Embryonic facial prominence (tissue), 1 donor: Measurements from ENCODE around the gene RASGEF1B.
"Not testable (repeated sequence)": the region's sequence is repeated elsewhere in the genome, so short reads cannot be mapped to it uniquely, and the experiment has no call there.

ENCODE experiments used
- DNase-seq: peaks from one replicate; pipeline ENCODE4 v3.0.0-alpha.2; 2016; ENCODE audit errors: extremely low spot score

RASGEF1B gene

GRCh38 chr4:81432825-81433224 is 38.9 kb downstream of the RASGEF1B start:
- no peak for DNase-seq

DNA sequence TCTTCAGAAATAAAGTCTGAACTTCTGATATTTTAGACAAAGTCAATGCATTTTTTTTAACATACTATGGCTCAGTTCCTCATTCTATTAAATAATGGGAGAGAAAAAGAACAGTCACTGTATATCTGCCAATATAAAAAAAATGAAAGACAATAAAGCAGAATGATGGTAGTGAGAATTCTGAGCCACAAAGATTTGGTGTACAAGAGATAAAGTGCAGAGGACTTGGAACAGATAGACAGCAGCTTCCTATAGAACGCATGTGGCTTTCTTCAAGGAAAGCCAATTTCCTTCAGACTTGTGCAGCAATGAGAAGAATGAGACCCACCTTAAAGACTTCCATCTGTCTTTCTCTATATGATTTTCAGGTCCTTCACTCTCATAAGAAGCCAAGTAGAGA is 39.7 kb downstream of the RASGEF1B start:
- DNase-seq = no peak

DNA sequence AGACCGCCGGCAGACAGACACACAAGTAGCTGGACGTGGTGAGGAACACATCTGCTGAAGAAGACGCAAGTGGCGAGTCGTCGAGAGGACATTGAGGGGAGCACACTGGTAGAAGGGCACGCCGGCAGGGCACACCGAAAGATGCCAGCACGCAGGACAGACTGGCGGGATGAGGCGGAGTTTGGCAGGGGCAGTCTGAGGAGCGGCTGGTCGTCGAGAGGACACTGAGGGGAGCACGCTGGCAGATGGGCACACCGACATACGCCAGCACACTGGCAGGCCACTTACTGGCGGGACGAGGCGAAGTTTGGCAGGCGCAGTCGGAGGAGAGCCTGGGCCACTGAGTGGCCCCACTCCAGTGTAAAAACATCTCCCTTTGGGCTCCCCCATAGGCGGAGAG is 42.1 kb downstream of the RASGEF1B start:
- no peak for DNase-seq

DNA sequence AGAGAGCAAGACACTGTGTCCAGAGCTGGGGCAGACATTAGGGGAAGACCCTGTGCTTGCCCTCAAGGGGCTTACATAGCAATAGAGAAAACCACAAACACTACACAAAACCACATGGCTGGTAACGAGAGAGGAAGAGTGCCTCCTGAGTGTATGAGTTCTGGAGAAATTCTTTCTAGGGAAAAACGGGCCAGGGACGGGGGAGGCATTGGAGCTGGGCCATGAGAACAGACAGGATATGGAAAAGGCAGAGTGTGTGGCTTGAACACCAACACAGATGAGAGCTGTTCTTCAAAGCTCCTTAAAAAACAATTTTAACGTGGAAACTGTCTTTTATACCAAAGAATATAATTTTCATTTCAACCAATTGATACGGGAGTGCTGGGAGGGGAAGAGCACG is 42.7 kb downstream of the RASGEF1B start:
- no peak for DNase-seq

DNA sequence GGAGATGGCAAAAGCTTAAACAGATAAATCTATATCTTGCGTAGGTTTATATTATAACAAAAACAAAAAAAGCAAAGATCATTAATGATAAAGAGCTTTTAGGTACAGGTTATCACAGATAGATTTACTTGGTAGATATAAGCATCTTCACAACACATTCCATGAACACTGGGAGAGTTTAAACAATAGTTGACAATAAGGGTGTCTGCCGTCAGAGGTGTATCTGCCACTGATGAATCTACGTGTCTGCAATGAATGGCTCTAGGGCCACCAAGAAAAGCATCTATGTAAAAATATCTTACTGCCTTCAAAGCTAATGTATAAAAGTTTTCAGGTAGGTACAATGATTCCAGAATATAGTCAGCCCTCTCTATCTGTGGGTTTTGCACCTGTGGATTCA is 43.7 kb downstream of the RASGEF1B start:
- DNase-seq = no peak

DNA sequence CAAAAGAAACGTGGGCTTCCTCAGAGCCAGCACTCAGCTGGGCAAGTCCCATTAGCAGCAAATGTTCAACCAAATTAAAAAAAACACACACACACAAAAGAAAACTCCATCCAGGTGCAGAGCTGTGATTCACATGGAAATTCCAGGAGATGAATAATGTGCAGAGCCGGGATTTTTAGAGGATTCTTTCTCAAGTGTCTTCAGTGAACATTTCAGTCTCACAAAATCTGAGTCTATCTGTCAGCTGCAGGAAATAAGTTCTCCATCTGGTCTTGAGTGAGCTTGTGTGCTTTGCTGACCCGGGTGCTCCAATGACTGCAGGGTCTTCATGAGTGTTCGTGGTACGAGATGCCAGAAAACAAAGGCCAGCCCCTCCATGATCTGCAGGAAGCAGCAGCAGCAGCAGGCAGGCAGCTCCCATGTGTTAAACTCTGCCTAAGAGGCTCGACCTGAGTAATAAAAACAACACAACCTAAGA is 44.3 kb downstream of the RASGEF1B start:
- no peak for DNase-seq

- DNase-seq = no peak
These were observed 44.9 kb downstream of the RASGEF1B start for GRCh38 chr4:81426770-81427289.

- DNase-seq = no peak
These were observed 46.6 kb downstream of the RASGEF1B start for GRCh38 chr4:81424816-81425755.

- DNase-seq = no peak
These were observed 47.4 kb downstream of the RASGEF1B start for GRCh38 chr4:81424336-81424735.

DNA sequence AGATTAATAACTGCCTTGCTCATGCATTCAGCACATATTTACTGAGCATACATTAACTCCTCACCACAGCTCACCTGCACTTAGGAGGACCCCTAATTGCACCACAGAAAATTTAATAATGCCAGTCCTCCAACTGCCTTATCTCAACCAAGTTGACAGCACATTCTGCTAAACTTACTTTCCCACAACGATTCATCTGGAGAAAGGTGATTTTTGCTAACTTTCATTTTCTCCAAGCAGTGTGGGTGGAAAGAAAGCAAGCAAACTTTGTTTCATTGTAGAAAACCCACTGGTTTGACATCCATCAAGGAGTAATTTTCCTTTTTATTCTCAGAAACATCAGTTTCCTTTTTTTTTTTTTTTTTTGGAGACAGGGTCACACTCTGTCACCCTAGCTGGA is 49.1 kb downstream of the RASGEF1B start:
- DNase-seq = no peak

DNA sequence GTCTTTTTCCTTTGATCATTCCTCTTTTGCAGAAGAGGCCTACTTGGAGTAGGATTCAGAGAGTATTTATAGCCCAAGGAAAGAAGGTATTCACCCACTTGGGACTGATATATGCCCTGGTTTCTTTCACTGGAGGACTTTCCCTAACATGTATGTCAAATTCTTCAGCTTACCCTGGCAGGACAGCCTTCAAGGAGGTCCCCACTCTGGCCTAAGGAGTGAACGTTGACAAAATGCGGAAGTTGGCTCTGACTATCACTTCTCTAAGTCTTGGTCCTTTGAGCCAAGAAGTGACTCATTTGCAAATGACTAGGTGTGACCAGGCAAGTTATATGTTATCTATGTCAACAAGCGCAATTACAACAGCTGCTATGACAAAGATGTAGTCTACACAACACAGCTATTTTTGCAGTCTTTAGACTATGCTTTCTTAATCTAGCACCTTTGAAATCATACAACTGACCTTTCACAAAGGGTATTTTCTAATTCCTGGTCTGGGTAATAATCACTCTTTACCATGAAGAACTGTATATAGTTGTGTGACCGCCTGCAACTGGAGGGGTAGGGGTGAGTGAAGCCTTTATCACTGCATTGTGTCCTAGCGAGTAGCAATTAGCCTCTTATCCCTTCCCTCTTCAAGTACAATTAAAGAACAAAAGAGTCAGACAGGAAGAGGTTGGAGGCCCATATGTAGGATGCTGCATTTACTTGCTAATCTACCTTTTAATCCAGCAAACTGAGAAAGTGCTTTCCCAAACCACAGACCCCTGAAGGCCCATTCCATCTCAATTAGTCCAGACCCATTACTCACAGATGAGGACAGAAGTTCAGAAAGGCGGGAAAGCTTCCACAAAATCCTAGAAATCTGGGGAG is 50.1 kb downstream of the RASGEF1B start:
- DNase-seq = no peak

DNA sequence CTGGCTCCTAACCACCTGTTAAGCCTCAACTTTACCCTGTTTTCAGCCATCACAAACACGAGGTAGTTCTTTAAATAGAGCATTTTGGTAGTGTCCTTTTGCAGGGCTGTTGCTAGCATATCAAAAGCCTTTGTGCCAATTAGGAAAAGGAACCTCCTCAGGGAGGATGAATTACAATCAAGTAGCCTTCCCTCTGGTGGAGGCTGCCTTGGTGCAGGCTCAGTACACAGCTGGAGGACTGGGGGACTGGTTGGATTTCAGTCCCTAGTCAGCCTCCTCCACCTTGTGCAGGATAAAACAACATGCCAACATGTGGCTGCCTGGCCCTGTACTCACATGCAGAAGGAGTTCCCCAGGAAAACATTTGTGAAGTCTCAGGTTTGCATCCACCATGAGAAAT is 53.1 kb downstream of the RASGEF1B start:
- DNase-seq = no peak

DNA sequence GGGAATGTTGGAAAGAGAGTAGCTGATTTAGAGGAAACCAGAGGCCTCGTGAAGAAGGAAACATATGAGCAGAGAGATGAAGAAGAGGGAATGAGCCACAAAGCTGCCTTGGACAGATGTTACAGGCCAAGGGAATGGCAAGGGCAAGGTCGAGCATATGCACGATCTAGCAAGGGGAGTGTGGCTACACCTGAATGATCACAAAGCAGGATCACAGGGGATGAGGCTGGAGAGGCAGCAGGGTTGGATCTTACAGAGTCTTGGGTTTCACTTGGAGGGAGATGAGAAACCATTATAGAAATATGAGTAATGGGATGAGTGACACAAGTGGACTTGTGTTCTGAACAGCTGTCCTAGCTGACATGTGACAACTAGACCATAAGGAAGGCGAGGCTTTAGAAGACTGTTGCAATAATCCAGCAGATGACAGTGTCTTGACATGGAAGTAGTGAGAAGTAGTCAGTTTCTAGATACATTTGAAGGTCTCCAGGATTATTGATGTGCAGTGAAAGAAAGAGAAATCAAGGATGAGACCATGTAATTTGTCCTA is 58.7 kb downstream of the RASGEF1B start:
- DNase-seq = no peak

GRCh38 chr4:81410680-81411079 is 61.0 kb downstream of the RASGEF1B start:
- DNase-seq = no peak

- no peak for DNase-seq
These were observed 61.9 kb downstream of the RASGEF1B start for GRCh38 chr4:81409836-81410235.

DNA sequence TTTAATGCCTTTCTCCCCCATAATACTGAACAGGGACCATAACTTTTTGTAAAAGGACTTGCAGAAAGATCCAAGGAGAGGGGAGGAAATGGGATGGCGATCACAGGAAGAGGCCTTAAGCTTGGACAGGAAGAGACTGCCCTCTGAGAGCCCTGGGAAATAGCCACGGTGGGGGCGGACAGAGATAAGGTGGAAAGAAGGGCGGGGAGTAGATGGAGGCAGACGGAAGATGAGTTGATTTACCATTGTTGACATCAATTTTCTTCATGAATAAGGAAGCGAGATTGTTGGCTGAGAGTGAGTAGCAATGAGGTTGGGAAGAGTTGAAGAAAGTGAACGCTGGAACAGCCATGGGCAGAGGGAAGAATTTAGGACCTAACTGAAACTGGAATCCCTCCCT is 63.4 kb downstream of the RASGEF1B start:
- DNase-seq = no peak

DNA sequence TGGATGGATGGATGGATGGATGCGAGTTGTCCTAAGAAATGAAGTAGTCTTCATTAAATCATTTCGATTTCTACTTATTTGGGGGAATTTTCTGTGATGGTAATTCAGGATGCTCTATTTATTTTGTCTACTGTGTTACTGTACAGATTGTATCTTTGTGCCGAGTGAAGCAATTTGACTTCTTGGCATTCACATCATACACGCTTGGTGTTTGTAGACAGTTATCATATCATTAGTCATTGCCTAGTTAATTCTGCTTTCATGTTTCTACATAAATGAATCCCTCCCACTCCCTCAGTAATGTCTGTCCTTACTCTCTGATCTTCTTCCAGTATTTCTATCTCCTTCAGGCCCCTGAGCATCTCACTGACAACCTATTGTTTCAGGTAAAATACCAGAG is 64.0 kb downstream of the RASGEF1B start:
- no peak for DNase-seq

DNA sequence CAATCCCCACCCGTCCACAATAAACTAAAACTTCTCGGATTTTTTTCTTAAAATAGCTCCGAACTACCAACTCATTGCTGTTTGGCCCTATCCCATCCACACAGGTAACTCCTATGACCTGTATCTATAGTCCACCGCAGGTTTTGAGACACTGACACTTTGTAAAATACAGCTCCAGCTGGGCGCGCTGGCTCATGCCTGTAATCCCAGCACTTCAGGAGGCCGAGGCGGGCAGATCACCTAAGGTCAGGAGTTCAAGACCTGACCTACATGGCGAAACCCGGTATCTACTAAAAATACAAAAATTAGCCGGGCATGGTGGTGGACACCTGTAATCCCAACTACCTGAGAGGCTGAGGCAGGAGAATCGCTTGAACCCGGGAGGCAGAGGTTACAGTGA is 65.2 kb downstream of the RASGEF1B start:
- not testable (repeated sequence) for DNase-seq

DNA sequence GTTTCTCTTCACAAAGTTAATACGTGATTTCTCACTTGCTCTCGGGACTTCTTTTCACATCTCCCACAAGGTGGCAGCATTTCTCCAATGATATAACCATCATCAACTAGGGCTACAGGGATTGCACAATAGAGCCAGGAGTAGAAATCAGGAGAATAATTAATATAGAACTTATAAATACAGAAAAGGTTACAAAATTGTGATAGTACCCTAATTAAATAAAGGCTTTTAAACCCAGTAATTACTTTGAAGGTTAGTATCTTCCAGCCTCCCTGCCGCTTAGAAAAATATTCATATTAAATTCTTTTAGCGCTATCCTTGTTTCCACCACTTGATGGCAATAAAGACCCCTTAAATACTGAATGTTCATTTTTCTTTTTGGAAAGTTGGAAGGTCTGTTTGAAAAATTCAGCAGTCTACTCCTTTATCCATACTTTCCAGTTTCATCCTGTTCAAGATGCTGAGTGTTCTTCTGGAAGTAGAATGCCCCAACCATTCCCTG is 65.8 kb downstream of the RASGEF1B start:
- DNase-seq = peak; percentile 66

DNA sequence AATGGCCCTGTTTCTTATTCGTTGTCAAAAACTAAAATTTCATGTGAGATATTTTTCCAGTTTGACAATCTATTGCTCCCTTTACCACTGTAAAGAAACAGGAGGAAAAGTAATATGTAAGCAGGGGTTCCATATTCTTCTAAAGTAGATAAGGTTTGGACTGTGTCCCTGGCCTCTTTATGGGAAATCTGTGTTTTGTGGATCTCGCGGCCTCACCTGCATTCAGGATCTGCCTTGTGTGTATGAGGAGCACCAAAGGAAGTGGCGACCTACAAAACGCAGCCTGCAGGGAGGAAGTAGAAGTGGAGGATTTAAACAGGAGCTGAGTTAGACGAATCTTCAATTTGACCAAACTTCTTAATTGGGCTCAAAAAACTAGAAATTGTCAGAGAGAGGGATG is 67.0 kb downstream of the RASGEF1B start:
- DNase-seq = no peak

DNA sequence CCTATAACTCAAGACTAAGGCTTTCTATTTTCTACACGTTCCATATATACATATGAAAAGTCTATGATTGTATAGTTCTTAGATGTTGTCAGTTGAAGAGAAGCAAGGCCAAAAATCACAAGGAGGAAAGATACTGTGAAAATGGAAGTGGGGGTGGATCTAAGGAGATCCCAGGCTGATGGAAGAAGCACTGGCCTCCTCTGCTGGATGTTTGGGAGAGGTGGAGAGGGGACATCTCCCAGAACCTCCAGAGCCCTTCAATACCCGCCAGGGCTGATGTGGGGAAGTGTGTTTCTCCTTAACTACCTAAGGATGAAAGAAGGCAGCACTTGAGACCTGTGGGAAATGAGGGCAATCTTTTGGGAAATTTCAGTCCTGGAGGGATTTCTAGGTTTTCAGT is 67.4 kb downstream of the RASGEF1B start:
- no peak for DNase-seq
